Measurements from ENCODE around the gene RFPL1. TPM values are rescaled to one million over a fixed set of nuclear protein-coding genes. Genes with fewer than 3 reads are reported as not detected.
"Not testable (repeated sequence)": the region's sequence is repeated elsewhere in the genome, so short reads cannot be mapped to it uniquely, and the experiment has no call there.

Gene RFPL1
- total RNA-seq, 1 donor from 2014 or later = not detected

GRCh38 chr22:29482726-29483125 lies 44.3 kb downstream of the RFPL1 start:
- no peaks in the 10 kb centered on the region for H3K9me3 ChIP-seq (replicated peaks)
- TF ChIP-seq CTCF (IDR thresholded peaks at IDR 0.05; ENCODE audit: borderline replicate concordance) = no peak
- no peaks in the 10 kb centered on the region for H3K36me3 ChIP-seq
- H3K4me3 ChIP-seq = no peak overlapping the region
- DNase-seq = no peak
- intact Hi-C loops (cut with micrococcal nuclease) = no loop called here
- H3K4me1 ChIP-seq = peaks cover 19% of the 10 kb centered on the region
- H3K27ac ChIP-seq (replicated peaks) = no peak overlapping the region
- H3K27me3 ChIP-seq (ENCODE audit: low read depth) = peaks cover 58% of the 10 kb centered on the region

GRCh38 chr22:29483254-29483653 lies 44.9 kb downstream of the RFPL1 start:
- H3K27ac ChIP-seq (replicated peaks) = no peak overlapping the region
- no peaks in the 10 kb centered on the region for H3K36me3 ChIP-seq
- peaks cover 53% of the 10 kb centered on the region for H3K27me3 ChIP-seq (ENCODE audit: low read depth)
- intact Hi-C loops (cut with micrococcal nuclease) = no loop called here
- no peak for TF ChIP-seq CTCF (IDR thresholded peaks at IDR 0.05; ENCODE audit: borderline replicate concordance)
- H3K4me1 ChIP-seq = peaks cover 19% of the 10 kb centered on the region
- no peak for DNase-seq
- H3K9me3 ChIP-seq (replicated peaks) = no peaks in the 10 kb centered on the region
- no peak overlapping the region for H3K4me3 ChIP-seq

- intact Hi-C loops (cut with micrococcal nuclease) = no loop called here
Observed at GRCh38 chr22:29484642-29485041, 46.3 kb downstream of the RFPL1 start.

GRCh38 chr22:29485448-29485847 lies 47.1 kb downstream of the RFPL1 start:
- Histone ChIP-seq H3K27ac (replicated peaks) (no peak overlapping the region), H3K36me3 (no peaks in the 10 kb centered on the region), H3K9me3 (replicated peaks) (no peaks in the 10 kb centered on the region), H3K27me3 (ENCODE audit: low read depth) (peaks cover 31% of the 10 kb centered on the region), H3K4me3 (no peak overlapping the region), H3K4me1 (peaks cover 10% of the 10 kb centered on the region)
- intact Hi-C loops (cut with micrococcal nuclease) = no loop called here
- no peak for TF ChIP-seq CTCF (IDR thresholded peaks at IDR 0.05; ENCODE audit: borderline replicate concordance)
- no peak for DNase-seq

More at GRCh38 chr22:29484642-29485041, 46.3 kb downstream of the RFPL1 start:
- no peak for DNase-seq
- Histone ChIP-seq H3K4me1 (peaks cover 18% of the 10 kb centered on the region), H3K27ac (replicated peaks) (no peak overlapping the region), H3K27me3 (ENCODE audit: low read depth) (peaks cover 39% of the 10 kb centered on the region), H3K9me3 (replicated peaks) (no peaks in the 10 kb centered on the region), H3K36me3 (no peaks in the 10 kb centered on the region), H3K4me3 (no peak overlapping the region)
- no peak for TF ChIP-seq CTCF (IDR thresholded peaks at IDR 0.05; ENCODE audit: borderline replicate concordance)

- no peak for TF ChIP-seq CTCF (IDR thresholded peaks at IDR 0.05; ENCODE audit: borderline replicate concordance)
- DNase-seq = no peak
- Histone ChIP-seq H3K27ac (replicated peaks) (no peak overlapping the region), H3K9me3 (replicated peaks) (no peaks in the 10 kb centered on the region), H3K4me3 (no peak overlapping the region), H3K4me1 (no peaks in the 10 kb centered on the region), H3K27me3 (ENCODE audit: low read depth) (peaks cover 10% of the 10 kb centered on the region), H3K36me3 (no peaks in the 10 kb centered on the region)
- intact Hi-C loops (cut with micrococcal nuclease) = no loop called here
Observed at GRCh38 chr22:29487426-29487986, 49.1 kb downstream of the RFPL1 start.

GRCh38 chr22:29489127-29489780 lies 50.9 kb downstream of the RFPL1 start:
- H3K4me1 ChIP-seq; H3K27me3 ChIP-seq (ENCODE audit: low read depth); H3K27ac ChIP-seq (replicated peaks); DNase-seq; H3K4me3 ChIP-seq; H3K36me3 ChIP-seq; H3K9me3 ChIP-seq (replicated peaks); intact Hi-C loops (cut with micrococcal nuclease): not testable (repeated sequence)
